ENCODE measurements around the gene TOR1A. TPM values are rescaled to one million over a fixed set of nuclear protein-coding genes. Genes with fewer than 3 reads are reported as not detected.

Gene TOR1A
- total and polyA plus RNA-seq, 2 donors (not counting 1 experiment from before 2014, with no cell fraction given): 31.5 to 80.2 TPM

DNA sequence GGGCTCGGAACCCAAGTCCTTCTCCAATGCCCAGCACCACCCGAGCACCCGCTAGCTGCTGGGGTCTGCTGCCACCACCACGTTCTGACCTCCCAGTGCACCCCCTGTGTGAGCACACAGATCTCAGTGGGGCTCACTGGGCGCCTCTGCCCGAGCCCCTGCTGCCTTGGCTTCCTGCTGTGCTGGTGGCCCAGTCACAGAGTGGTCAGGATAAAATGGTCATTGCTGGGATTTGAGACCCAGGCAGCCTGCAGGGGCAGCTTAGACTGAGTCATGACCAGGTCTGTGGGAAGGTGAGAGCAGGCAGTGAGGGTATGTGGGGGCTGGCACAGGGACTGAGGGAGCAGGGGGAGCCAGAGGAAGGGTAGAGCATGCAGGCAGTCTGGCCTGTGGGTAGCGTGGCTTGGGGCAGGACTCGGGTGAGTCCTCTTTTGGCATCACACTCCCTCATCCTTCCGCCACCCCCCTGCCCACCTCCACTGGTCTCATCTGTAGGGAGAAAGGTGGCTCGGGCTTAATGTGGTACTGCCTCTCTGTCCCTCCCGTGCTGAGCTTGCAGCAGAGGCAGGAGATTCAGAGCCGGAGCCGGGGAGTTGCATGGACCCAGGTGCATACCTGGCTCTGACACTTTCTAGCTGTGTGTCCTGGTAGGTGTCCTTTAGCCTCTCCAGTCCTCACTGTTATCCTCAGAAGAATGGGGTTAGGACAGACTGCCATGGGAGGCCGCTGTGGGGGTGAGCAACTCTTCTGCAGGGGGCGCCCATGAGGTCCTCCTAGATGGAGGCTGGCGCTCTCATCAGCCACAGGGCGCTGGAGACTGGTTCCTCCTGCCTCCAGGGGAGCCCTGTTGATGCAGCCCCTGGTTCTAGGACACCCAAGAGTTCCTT lies 43.4 kb upstream of the TOR1A start:
- H3K27ac ChIP-seq (ENCODE audit: insufficient read depth, low read length): no peak overlapping the region
- H4K20me1 ChIP-seq (ENCODE audit: control insufficient read depth, extremely low read depth, insufficient read depth, low read length): no peaks in the 10 kb centered on the region
- no peak for DNase-seq (ENCODE audit: low read depth in 2 of 2)
- H3K4me1 ChIP-seq (ENCODE audit: control insufficient read depth, extremely low read depth, insufficient read depth, low read length): no peaks in the 10 kb centered on the region
- TF ChIP-seq, protein P1, sequence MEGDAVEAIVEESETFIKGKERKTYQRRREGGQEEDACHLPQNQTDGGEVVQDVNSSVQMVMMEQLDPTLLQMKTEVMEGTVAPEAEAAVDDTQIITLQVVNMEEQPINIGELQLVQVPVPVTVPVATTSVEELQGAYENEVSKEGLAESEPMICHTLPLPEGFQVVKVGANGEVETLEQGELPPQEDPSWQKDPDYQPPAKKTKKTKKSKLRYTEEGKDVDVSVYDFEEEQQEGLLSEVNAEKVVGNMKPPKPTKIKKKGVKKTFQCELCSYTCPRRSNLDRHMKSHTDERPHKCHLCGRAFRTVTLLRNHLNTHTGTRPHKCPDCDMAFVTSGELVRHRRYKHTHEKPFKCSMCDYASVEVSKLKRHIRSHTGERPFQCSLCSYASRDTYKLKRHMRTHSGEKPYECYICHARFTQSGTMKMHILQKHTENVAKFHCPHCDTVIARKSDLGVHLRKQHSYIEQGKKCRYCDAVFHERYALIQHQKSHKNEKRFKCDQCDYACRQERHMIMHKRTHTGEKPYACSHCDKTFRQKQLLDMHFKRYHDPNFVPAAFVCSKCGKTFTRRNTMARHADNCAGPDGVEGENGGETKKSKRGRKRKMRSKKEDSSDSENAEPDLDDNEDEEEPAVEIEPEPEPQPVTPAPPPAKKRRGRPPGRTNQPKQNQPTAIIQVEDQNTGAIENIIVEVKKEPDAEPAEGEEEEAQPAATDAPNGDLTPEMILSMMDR (conservative IDR thresholded peaks at IDR 0.05 in 1 of 2, IDR thresholded peaks at IDR 0.05 in 1 of 2; ENCODE audit: low read depth in 1 of 2, low read length in 2 of 2): no peak
- no peak for TF ChIP-seq EZH2 (IDR thresholded peaks at IDR 0.05; ENCODE audit: low read length, missing control alignments)
- no peaks in the 10 kb centered on the region for H3K36me3 ChIP-seq (ENCODE audit: control insufficient read depth, insufficient read depth, low read length)
- H3K9me3 ChIP-seq (ENCODE audit: control insufficient read depth, insufficient read depth, low read depth, low read length): no peaks in the 10 kb centered on the region
- no peak overlapping the region for H3K4me3 ChIP-seq (replicated peaks in 1 of 4; ENCODE audit: control extremely low read depth in 1 of 4, insufficient read depth in 1 of 4, low read depth in 3 of 4, low read length in 4 of 4)
- no peak overlapping the region for H3K4me2 ChIP-seq (ENCODE audit: extremely low read depth, insufficient read depth, low read length)
- no peaks in the 10 kb centered on the region for H3K79me2 ChIP-seq (ENCODE audit: control insufficient read depth, insufficient read depth, low read length)
- H2AFZ ChIP-seq (ENCODE audit: low read length): no peak overlapping the region
- no peaks in the 10 kb centered on the region for H3K27me3 ChIP-seq (ENCODE audit: control insufficient read depth, insufficient read depth, low read length)
- no peak overlapping the region for H3K9ac ChIP-seq (ENCODE audit: insufficient read depth, low read length)

DNA sequence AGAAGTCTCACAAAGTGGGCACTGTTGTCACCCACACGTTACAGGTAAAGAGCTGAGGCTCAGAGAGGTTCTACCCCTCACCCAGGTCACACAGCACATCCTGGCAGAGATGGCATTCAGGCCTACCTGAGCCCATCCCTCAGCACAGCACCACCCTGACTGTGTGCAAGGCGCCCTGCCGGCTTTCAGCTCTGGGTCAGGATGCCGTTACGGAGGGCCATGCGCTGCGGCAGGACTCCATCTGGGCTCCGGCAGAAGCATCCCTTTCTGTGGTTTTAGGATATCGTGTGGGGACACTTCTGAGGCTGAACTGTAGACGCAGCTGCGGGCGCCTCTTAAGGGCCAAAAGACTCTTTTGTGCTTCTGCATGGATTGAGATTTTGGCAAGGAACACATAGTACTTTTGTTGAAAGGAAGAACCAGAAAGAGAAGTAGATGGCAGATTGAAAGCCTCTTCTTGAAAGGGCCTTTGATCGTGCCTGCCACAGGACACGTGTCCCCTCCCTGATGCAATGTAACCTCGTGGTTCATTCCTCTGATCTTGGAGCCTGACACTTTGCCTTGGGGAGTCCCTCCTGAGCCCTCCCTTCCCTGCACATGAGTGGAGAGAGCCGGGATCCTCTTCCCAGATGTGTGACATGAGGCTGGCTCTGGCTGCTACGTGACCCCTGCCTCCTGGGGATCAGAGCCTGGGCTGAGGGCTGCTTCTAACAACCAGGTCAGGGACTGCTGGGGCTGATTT lies 42.6 kb upstream of the TOR1A start:
- Histone ChIP-seq H3K4me2 (ENCODE audit: extremely low read depth, insufficient read depth, low read length) (no peak overlapping the region), H4K20me1 (ENCODE audit: control insufficient read depth, extremely low read depth, insufficient read depth, low read length) (no peaks in the 10 kb centered on the region), H3K4me3 (replicated peaks in 1 of 4; ENCODE audit: control extremely low read depth in 1 of 4, insufficient read depth in 1 of 4, low read depth in 3 of 4, low read length in 4 of 4) (no peak overlapping the region), H3K4me1 (ENCODE audit: control insufficient read depth, extremely low read depth, insufficient read depth, low read length) (no peaks in the 10 kb centered on the region), H3K27ac (ENCODE audit: insufficient read depth, low read length) (no peak overlapping the region), H3K27me3 (ENCODE audit: control insufficient read depth, insufficient read depth, low read length) (no peaks in the 10 kb centered on the region), H3K79me2 (ENCODE audit: control insufficient read depth, insufficient read depth, low read length) (no peaks in the 10 kb centered on the region), H3K36me3 (ENCODE audit: control insufficient read depth, insufficient read depth, low read length) (no peaks in the 10 kb centered on the region), H2AFZ (ENCODE audit: low read length) (no peak overlapping the region), H3K9me3 (ENCODE audit: control insufficient read depth, insufficient read depth, low read depth, low read length) (no peaks in the 10 kb centered on the region), H3K9ac (ENCODE audit: insufficient read depth, low read length) (no peak overlapping the region)
- no peak for DNase-seq (ENCODE audit: low read depth in 2 of 2)
- TF ChIP-seq, protein P1 (conservative IDR thresholded peaks at IDR 0.05 in 1 of 2, IDR thresholded peaks at IDR 0.05 in 1 of 2; ENCODE audit: low read depth in 1 of 2, low read length in 2 of 2): no peak
- no peak for TF ChIP-seq EZH2 (IDR thresholded peaks at IDR 0.05; ENCODE audit: low read length, missing control alignments)

- H2AFZ ChIP-seq (ENCODE audit: low read length): no peak overlapping the region
- no peak overlapping the region for H3K9ac ChIP-seq (ENCODE audit: insufficient read depth, low read length)
- H3K27me3 ChIP-seq (ENCODE audit: control insufficient read depth, insufficient read depth, low read length): no peaks in the 10 kb centered on the region
- H4K20me1 ChIP-seq (ENCODE audit: control insufficient read depth, extremely low read depth, insufficient read depth, low read length): no peaks in the 10 kb centered on the region
- H3K4me2 ChIP-seq (ENCODE audit: extremely low read depth, insufficient read depth, low read length): no peak overlapping the region
- no peak for DNase-seq (ENCODE audit: low read depth in 2 of 2)
- no peaks in the 10 kb centered on the region for H3K4me1 ChIP-seq (ENCODE audit: control insufficient read depth, extremely low read depth, insufficient read depth, low read length)
- no peak overlapping the region for H3K27ac ChIP-seq (ENCODE audit: insufficient read depth, low read length)
- H3K36me3 ChIP-seq (ENCODE audit: control insufficient read depth, insufficient read depth, low read length): no peaks in the 10 kb centered on the region
- H3K4me3 ChIP-seq (replicated peaks in 1 of 4; ENCODE audit: control extremely low read depth in 1 of 4, insufficient read depth in 1 of 4, low read depth in 3 of 4, low read length in 4 of 4): no peak overlapping the region
- TF ChIP-seq, protein P1 (conservative IDR thresholded peaks at IDR 0.05 in 1 of 2, IDR thresholded peaks at IDR 0.05 in 1 of 2; ENCODE audit: low read depth in 1 of 2, low read length in 2 of 2): no peak
- no peak for TF ChIP-seq EZH2 (IDR thresholded peaks at IDR 0.05; ENCODE audit: low read length, missing control alignments)
- H3K79me2 ChIP-seq (ENCODE audit: control insufficient read depth, insufficient read depth, low read length): no peaks in the 10 kb centered on the region
- H3K9me3 ChIP-seq (ENCODE audit: control insufficient read depth, insufficient read depth, low read depth, low read length): no peaks in the 10 kb centered on the region
Measured at GRCh38 chr9:129865668-129866320, 41.9 kb upstream of the TOR1A start.
